ENCODE measurements around the gene NET1.

DNA sequence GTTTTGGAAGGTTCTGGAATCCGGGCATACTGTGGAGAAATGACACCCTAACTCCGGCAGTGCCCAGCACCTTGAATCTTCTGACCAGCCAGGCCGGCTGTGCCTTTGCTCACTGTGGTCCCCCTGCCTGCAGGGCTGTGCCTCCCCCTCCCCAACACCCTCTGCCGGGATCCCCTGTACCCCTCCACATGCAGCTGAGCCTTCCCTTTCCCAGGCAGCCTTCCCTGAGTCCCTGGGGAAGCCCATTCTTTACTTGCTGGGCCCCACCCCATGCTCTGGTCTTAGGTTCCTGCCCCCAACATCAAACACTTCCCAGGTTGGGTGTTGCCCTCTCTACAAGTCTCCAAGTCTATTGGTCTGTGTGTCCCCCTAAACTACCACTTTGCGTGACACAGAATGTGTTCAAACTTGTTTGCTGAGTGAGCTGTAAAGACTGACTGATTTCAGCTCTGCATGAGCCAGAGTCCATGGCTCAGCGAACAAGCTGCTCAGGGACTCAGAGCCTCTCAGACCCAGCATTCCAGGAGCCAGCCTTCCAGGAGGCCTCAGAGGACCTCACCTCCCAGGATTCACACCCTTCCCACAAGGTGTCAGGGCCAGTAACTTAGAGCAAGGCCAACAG lies 55.4 kb downstream of the NET1 start:
- TF ChIP-seq, protein P1, sequence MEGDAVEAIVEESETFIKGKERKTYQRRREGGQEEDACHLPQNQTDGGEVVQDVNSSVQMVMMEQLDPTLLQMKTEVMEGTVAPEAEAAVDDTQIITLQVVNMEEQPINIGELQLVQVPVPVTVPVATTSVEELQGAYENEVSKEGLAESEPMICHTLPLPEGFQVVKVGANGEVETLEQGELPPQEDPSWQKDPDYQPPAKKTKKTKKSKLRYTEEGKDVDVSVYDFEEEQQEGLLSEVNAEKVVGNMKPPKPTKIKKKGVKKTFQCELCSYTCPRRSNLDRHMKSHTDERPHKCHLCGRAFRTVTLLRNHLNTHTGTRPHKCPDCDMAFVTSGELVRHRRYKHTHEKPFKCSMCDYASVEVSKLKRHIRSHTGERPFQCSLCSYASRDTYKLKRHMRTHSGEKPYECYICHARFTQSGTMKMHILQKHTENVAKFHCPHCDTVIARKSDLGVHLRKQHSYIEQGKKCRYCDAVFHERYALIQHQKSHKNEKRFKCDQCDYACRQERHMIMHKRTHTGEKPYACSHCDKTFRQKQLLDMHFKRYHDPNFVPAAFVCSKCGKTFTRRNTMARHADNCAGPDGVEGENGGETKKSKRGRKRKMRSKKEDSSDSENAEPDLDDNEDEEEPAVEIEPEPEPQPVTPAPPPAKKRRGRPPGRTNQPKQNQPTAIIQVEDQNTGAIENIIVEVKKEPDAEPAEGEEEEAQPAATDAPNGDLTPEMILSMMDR (IDR thresholded peaks at IDR 0.05), result no peak
- TF ChIP-seq POLR2A (IDR thresholded peaks at IDR 0.05), result no peak
